Activated CD8-positive, alpha-beta memory T cell treated with anti-CD3 and anti-CD28 coated beads, Interleukin-2, amount 50 U/mL, for 24 hours (primary cell): ENCODE results near the gene CHN1.

Experiments
- DNase-seq: peaks from one replicate; pipeline ENCODE4 v3.0.0-alpha.2; 2020; ENCODE audit errors: extremely low read depth

Gene CHN1

GRCh38 chr2:174924061-174924693 is 81.0 kb downstream of the CHN1 start:
- no peak for DNase-seq

- DNase-seq: no peak
Measured at GRCh38 chr2:174919947-174920595, 85.1 kb downstream of the CHN1 start.

- DNase-seq: no peak
Measured at GRCh38 chr2:174918886-174919526, 86.2 kb downstream of the CHN1 start.

GRCh38 chr2:174916270-174916930 is 88.8 kb downstream of the CHN1 start:
- no peak for DNase-seq

GRCh38 chr2:174914853-174915760 is 90.1 kb downstream of the CHN1 start:
- no peak for DNase-seq

GRCh38 chr2:174908284-174908683 is 96.9 kb downstream of the CHN1 start:
- DNase-seq: no peak

- no peak for DNase-seq
Measured at GRCh38 chr2:174903264-174903556, 102.0 kb downstream of the CHN1 start.

- no peak for DNase-seq
Measured at GRCh38 chr2:174902506-174903263, 102.5 kb downstream of the CHN1 start.

GRCh38 chr2:174901075-174901474 is 104.1 kb downstream of the CHN1 start:
- no peak for DNase-seq

GRCh38 chr2:174897286-174897685 is 107.9 kb downstream of the CHN1 start:
- no peak for DNase-seq

- DNase-seq: no peak
Measured at GRCh38 chr2:174893018-174893417, 112.2 kb downstream of the CHN1 start.

GRCh38 chr2:174892546-174892945 is 112.6 kb downstream of the CHN1 start:
- DNase-seq: no peak

- DNase-seq: no peak
Measured at GRCh38 chr2:174888646-174889271, 116.4 kb downstream of the CHN1 start.

GRCh38 chr2:174888146-174888545 is 117.0 kb downstream of the CHN1 start:
- no peak for DNase-seq

- no peak for DNase-seq
Measured at GRCh38 chr2:174882416-174882815, 122.8 kb downstream of the CHN1 start.

- no peak for DNase-seq
Measured at GRCh38 chr2:174881678-174882077, 123.5 kb downstream of the CHN1 start.

GRCh38 chr2:174878537-174879147 is 126.5 kb downstream of the CHN1 start:
- no peak for DNase-seq

GRCh38 chr2:174877751-174878150 is 127.4 kb downstream of the CHN1 start:
- DNase-seq: no peak

GRCh38 chr2:174877301-174877700 is 127.9 kb downstream of the CHN1 start:
- no peak for DNase-seq

GRCh38 chr2:174874085-174874484 is 131.1 kb downstream of the CHN1 start:
- DNase-seq: no peak
